ENCODE data around the gene THOC3. TPM values are rescaled to one million over a fixed set of nuclear protein-coding genes. Genes with fewer than 3 reads are reported as not detected.
"Not testable (repeated sequence)": the region's sequence is repeated elsewhere in the genome, so short reads cannot be mapped to it uniquely, and the experiment has no call there.

THOC3 gene
- total and polyA plus RNA-seq, 7 donors, result 5.9 to 15.0 (median 10.6) TPM

GRCh38 chr5:175913835-175914672 lies 54.1 kb downstream of the THOC3 start:
- H3K36me3 ChIP-seq (ENCODE audit: insufficient read depth in 1 of 2, low read depth in 1 of 2); H3K9me3 ChIP-seq; DNase-seq; H3K4me1 ChIP-seq; intact Hi-C loops (cut with DNase I); H3K27ac ChIP-seq; H3K4me3 ChIP-seq; ATAC-seq; H3K27me3 ChIP-seq (ENCODE audit: insufficient read depth in 3 of 3, low read length in 2 of 3): not testable (repeated sequence)
- 76 to 86% (median 84%) methylated on average over 7 to 9 of the region's 20 CpGs for WGBS, 3 donors

GRCh38 chr5:175910072-175910471 lies 58.0 kb downstream of the THOC3 start:
- H3K4me3 ChIP-seq; intact Hi-C loops (cut with DNase I); H3K27ac ChIP-seq; H3K27me3 ChIP-seq (ENCODE audit: insufficient read depth in 3 of 3, low read length in 2 of 3); DNase-seq; H3K36me3 ChIP-seq (ENCODE audit: insufficient read depth in 1 of 2, low read depth in 1 of 2); H3K4me1 ChIP-seq; H3K9me3 ChIP-seq: not testable (repeated sequence)
- WGBS, 3 donors, result 66 to 73% (median 69%) methylated on average over 9 to 11 of the region's 12 CpGs
- peak in 1 of 4 donors; percentile 18 for ATAC-seq

Other genes starting within 250 kb of the THOC3 start
- under 1 TPM in 1 of 4 donors, not detected in 3; 0.08 TPM for gene CPLX2, start 96.7 kb downstream of the THOC3 start, total RNA-seq
- under 1 TPM in 2 of 3 donors, not detected in 1; 0.03 to 0.16 TPM for gene CPLX2, start 96.7 kb downstream of the THOC3 start, polyA plus RNA-seq